IMR-90 (cell line): ENCODE measurements around the gene NLGN1. TPM values are rescaled to one million over a fixed set of nuclear protein-coding genes. Genes with fewer than 3 reads are reported as not detected.
A peak's percentile ranks its signal among the peaks of the same experiment; 100 is the strongest.

ENCODE experiments used
- ATAC-seq: fragments of 200-7000 bp; cut with Tn5 transposase; 2 replicates; pipeline ENCODE4 v1.9.1; 2020; ENCODE audit warnings: low read depth, mild to moderate bottlenecking, moderate library complexity
- BruUV-seq: library from RNA; stranded (reverse); fragments of 400-500 nt; replicated peaks from 2 replicates; lab custom pipeline; 2021; lab: Mats Ljungman, UMichigan
- CTCF ChIA-PET: fragments of 300-600 bp; formaldehyde crosslinking; extraction: SDS; loops from one replicate; lab custom pipeline; 2021; ENCODE audit warnings: antibody characterized with exemption; lab: Yijun Ruan, JAX
- POLR2A ChIA-PET: fragments of 300-600 bp; sonication (Branson Sonifier 250); formaldehyde crosslinking; loops from one replicate; lab custom pipeline; 2022; ENCODE audit warnings: antibody characterized with exemption; ENCODE audit not compliant: unreplicated experiment; lab: Charles Lee
- DNase-seq: peaks from one replicate; pipeline ENCODE4 v3.0.0; 2013
- H2AFZ ChIP-seq: replicated peaks from 2 replicates; pipeline ENCODE3; 2013; ENCODE audit warnings: low read length, mild to moderate bottlenecking; ENCODE audit not compliant: poor library complexity
- H2AK5ac ChIP-seq: 2 replicates; pipeline ENCODE4 v1.6.1; 2013; ENCODE audit warnings: low read depth, low read length, inconsistent platforms
- H2AK9ac ChIP-seq: replicated peaks from 2 replicates; pipeline ENCODE3; 2013; ENCODE audit warnings: mild to moderate bottlenecking, low read depth, low read length, moderate library complexity; ENCODE audit not compliant: poor library complexity
- H2BK120ac ChIP-seq: 2 replicates; pipeline ENCODE4 v1.6.1; 2013; ENCODE audit warnings: low read depth, low read length, inconsistent platforms
- H2BK15ac ChIP-seq: 3 replicates; pipeline ENCODE4 v1.6.1; 2013; ENCODE audit warnings: low read depth, low read length, inconsistent platforms
- H2BK20ac ChIP-seq: 2 replicates; pipeline ENCODE4 v1.6.1; 2013; ENCODE audit warnings: low read depth, mild to moderate bottlenecking, inconsistent platforms, low read length, moderate library complexity
- H2BK5ac ChIP-seq: 2 replicates; pipeline ENCODE4 v1.6.1; 2013; ENCODE audit warnings: mild to moderate bottlenecking, low read depth, low read length, inconsistent platforms; ENCODE audit not compliant: poor library complexity, severe bottlenecking
- H3K14ac ChIP-seq: replicated peaks from 2 replicates; pipeline ENCODE4 v1.6.1; 2013; ENCODE audit warnings: low read depth, low read length, inconsistent platforms
- H3K18ac ChIP-seq: 2 replicates; pipeline ENCODE4 v1.6.1; 2013; ENCODE audit warnings: low read depth, low read length, control low read depth
- H3K23ac ChIP-seq: 2 replicates; pipeline ENCODE4 v1.6.1; 2013; ENCODE audit warnings: low read depth, low read length, inconsistent platforms
- H3K27ac ChIP-seq: 2 replicates; pipeline ENCODE4 v1.5.1; 2013; ENCODE audit warnings: mild to moderate bottlenecking, control low read depth, low read length; ENCODE audit not compliant: insufficient read depth
- H3K27me3 ChIP-seq: 2 replicates; pipeline ENCODE4 v1.6.1; 2013; ENCODE audit warnings: low read length; ENCODE audit not compliant: control insufficient read depth, insufficient read depth
- H3K36me3 ChIP-seq: 2 replicates; pipeline ENCODE4 v1.6.1; 2013; ENCODE audit warnings: low read length, mixed read lengths; ENCODE audit not compliant: control insufficient read depth, insufficient read depth
- H3K4ac ChIP-seq: 2 replicates; pipeline ENCODE4 v1.6.1; 2013; ENCODE audit warnings: low read depth, low read length, inconsistent platforms
- H3K4me1 ChIP-seq: 2 replicates; pipeline ENCODE4 v1.6.1; 2013; ENCODE audit warnings: low read length, mixed read lengths; ENCODE audit not compliant: control insufficient read depth, insufficient read depth
- H3K4me2 ChIP-seq: 2 replicates; pipeline ENCODE4 v1.6.1; 2013; ENCODE audit warnings: low read depth, mild to moderate bottlenecking, control low read depth, low read length, moderate library complexity
- H3K4me3 ChIP-seq: 2 replicates; pipeline ENCODE4 v1.5.1; 2013; ENCODE audit warnings: low read depth, mild to moderate bottlenecking, control low read depth, low read length, moderate library complexity; ENCODE audit not compliant: insufficient read depth
- H3K56ac ChIP-seq: 2 replicates; pipeline ENCODE4 v1.6.1; 2013; ENCODE audit warnings: low read length, inconsistent platforms; ENCODE audit not compliant: insufficient read depth; ENCODE audit errors: extremely low read depth
- H3K79me1 ChIP-seq, 2 experiments: 2 replicates each; pipeline ENCODE4 v1.6.1; 2013; ENCODE audit warnings: low read length in 2 of 2, inconsistent platforms in 1 of 2, low read depth in 1 of 2
- H3K9ac ChIP-seq: 2 replicates; pipeline ENCODE4 v1.6.1; 2013; ENCODE audit warnings: low read depth, low read length, control low read depth
- H3K9me1 ChIP-seq: 2 replicates; pipeline ENCODE4 v1.6.1; 2013; ENCODE audit warnings: low read length, inconsistent platforms; ENCODE audit not compliant: insufficient read depth
- H3K9me3 ChIP-seq: 2 replicates; pipeline ENCODE4 v1.6.1; 2013; ENCODE audit warnings: low read length; ENCODE audit not compliant: control insufficient read depth, insufficient read depth
- H4K20me1 ChIP-seq: 2 replicates; pipeline ENCODE4 v1.6.1; 2013; ENCODE audit warnings: low read length, inconsistent platforms; ENCODE audit not compliant: insufficient read depth
- H4K5ac ChIP-seq: 2 replicates; pipeline ENCODE4 v1.6.1; 2013; ENCODE audit warnings: mild to moderate bottlenecking, low read depth, low read length, control low read depth
- H4K8ac ChIP-seq, 2 experiments: 2 replicates each; pipeline ENCODE4 v1.6.1; 2013; ENCODE audit warnings: low read depth in 2 of 2, low read length in 2 of 2, control low read depth in 1 of 2, inconsistent platforms in 1 of 2
- H4K91ac ChIP-seq: 2 replicates; pipeline ENCODE4 v1.6.1; 2013; ENCODE audit warnings: low read depth, low read length, inconsistent platforms; ENCODE audit not compliant: insufficient read depth
- BHLHE40 ChIP-seq: fragments of 150-350 bp; IDR thresholded peaks from 2 replicates; pipeline ENCODE4 v1.6.1; 2016; ENCODE audit warnings: mild to moderate bottlenecking, low read depth, low read length
- CEBPB ChIP-seq: IDR thresholded peaks from 2 replicates; pipeline ENCODE4 v1.6.1; 2012; ENCODE audit warnings: low read depth, low read length, improper control_type of control experiment
- CHD1 ChIP-seq: IDR thresholded peaks from 2 replicates; pipeline ENCODE4 v1.6.1; 2012; ENCODE audit warnings: low read depth, low read length, improper control_type of control experiment
- CTCF ChIP-seq: conservative IDR thresholded peaks from 2 replicates; pipeline ENCODE4 v1.5.1; 2012; ENCODE audit warnings: mild to moderate bottlenecking, low read depth, low read length, improper control_type of control experiment
- FOS ChIP-seq: fragments of 150-350 bp; IDR thresholded peaks from 2 replicates; pipeline ENCODE4 v1.6.1; 2016; ENCODE audit warnings: low read depth, low read length
- MAZ ChIP-seq: IDR thresholded peaks from 2 replicates; pipeline ENCODE4 v1.6.1; 2012; ENCODE audit warnings: low read depth, mild to moderate bottlenecking, low read length, improper control_type of control experiment, moderate library complexity, borderline replicate concordance
- MXI1 ChIP-seq: IDR thresholded peaks from 2 replicates; pipeline ENCODE4 v1.6.1; 2012; ENCODE audit warnings: low read depth, mild to moderate bottlenecking, low read length, moderate library complexity, borderline replicate concordance
- NFE2L2 ChIP-seq: fragments of 150-350 bp; IDR thresholded peaks from 2 replicates; pipeline ENCODE4 v1.6.1; 2016; ENCODE audit warnings: low read depth, mild to moderate bottlenecking, low read length
- RAD21 ChIP-seq: IDR thresholded peaks from 2 replicates; pipeline ENCODE4 v1.6.1; 2012; ENCODE audit warnings: low read length, improper control_type of control experiment
- RCOR1 ChIP-seq: IDR thresholded peaks from 2 replicates; pipeline ENCODE4 v1.6.1; 2012; ENCODE audit warnings: mild to moderate bottlenecking, low read length, improper control_type of control experiment; ENCODE audit not compliant: insufficient replicate concordance
- RFX5 ChIP-seq: IDR thresholded peaks from 2 replicates; pipeline ENCODE4 v1.8.0; 2012; ENCODE audit warnings: low read depth, mild to moderate bottlenecking, low read length, moderate library complexity
- SMC3 ChIP-seq: fragments of 150-350 bp; IDR thresholded peaks from 2 replicates; pipeline ENCODE4 v1.6.1; 2016; ENCODE audit warnings: low read depth, mild to moderate bottlenecking, antibody characterized with exemption, low read length, moderate library complexity
- dilution Hi-C: fragments of 300-500 bp; cut with HindIII; formaldehyde crosslinking; loops from one replicate; pipeline ENCODE4 v1.14.3; 2018; ENCODE audit warnings: low sequenced_read_pairs; ENCODE audit not compliant: unreplicated experiment
- in situ Hi-C: fragments of 300-500 bp; cut with MboI; formaldehyde crosslinking; loops from 3 replicates; pipeline ENCODE4 v1.14.3; 2019; ENCODE audit warnings: low sequenced_read_pairs, inconsistent platforms, mixed read lengths
- intact Hi-C: fragments of 100-400 bp; cut with micrococcal nuclease; formaldehyde crosslinking; loops from 2 replicates; pipeline ENCODE4 v1.10.0; 2022
- polyA plus RNA-seq, 3 experiments: library from polyadenylated mRNA; depleted of rRNA; stranded (reverse); fragments of >200 nt; gene quantifications; 2 replicates each; pipeline ENCODE4 v1.2.3, GENCODE V29; 2012; ENCODE audit warnings: low replicate concordance in 1 of 3
- total RNA-seq: library from RNA; depleted of rRNA; stranded (reverse); fragments of >200 nt; gene quantifications from 2 replicates; pipeline ENCODE4 v1.2.3, GENCODE V29; 2012
- TF ChIP-seq, protein P1 (sequence below): fragments of 150-350 bp; IDR thresholded peaks from 2 replicates; pipeline ENCODE4 v1.6.1; 2017; ENCODE audit warnings: mild to moderate bottlenecking, antibody characterized with exemption, low read length, low read depth
- TF ChIP-seq, protein P2 (sequence below): fragments of 150-350 bp; IDR thresholded peaks from 2 replicates; pipeline ENCODE4 v1.6.1; 2016; ENCODE audit warnings: low read depth, mild to moderate bottlenecking, low read length, moderate library complexity, borderline replicate concordance

Gene NLGN1
- total and polyA plus RNA-seq, 2 of the 4 experiments (the other 2 are of a cell fraction), result 1.8 to 12.5 TPM

DNA sequence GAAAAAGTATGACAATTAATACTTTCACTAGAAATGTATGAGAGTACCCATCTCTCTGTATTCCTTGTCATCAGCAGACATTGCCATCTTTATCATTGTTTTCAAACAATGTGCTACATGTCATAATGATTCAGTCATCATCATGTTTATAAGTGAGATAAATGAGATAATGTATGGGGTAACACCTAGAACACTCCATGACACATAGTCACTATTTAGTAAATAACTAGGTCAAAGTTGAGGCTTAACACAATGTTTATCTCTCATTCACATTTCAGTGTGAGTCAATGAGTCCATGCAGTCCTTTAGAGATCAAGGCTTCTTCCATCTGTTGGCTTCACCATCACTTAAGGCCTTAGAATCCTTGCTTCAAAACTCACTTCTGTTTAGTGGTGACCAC, 70.0 kb downstream of the NLGN1 start:
- Histone ChIP-seq H3K9ac (no peak overlapping the region), H3K27ac (no peak overlapping the region), H3K79me1 (no peaks in the 10 kb centered on the region), H4K20me1 (no peaks in the 10 kb centered on the region), H2BK5ac (no peak overlapping the region), H3K18ac (no peak overlapping the region), H2AK9ac (no peak overlapping the region), H3K36me3 (no peaks in the 10 kb centered on the region), H2AFZ (no peak overlapping the region), H4K5ac (no peak overlapping the region), H3K9me3 (no peaks in the 10 kb centered on the region), H2BK20ac (no peak overlapping the region), H4K8ac (no peak overlapping the region), H3K4ac (no peak overlapping the region), H3K14ac (no peak overlapping the region), H3K56ac (no peak overlapping the region), H2AK5ac (no peak overlapping the region), H2BK120ac (no peak overlapping the region), H3K27me3 (no peaks in the 10 kb centered on the region), H2BK15ac (no peak overlapping the region), H3K4me1 (no peaks in the 10 kb centered on the region), H3K4me3 (no peak overlapping the region), H3K4me2 (no peak overlapping the region), H3K9me1 (peaks cover 4% of the 10 kb centered on the region; the same call in 1 of the 2 replicates), H3K23ac (no peak overlapping the region), H4K91ac (no peak overlapping the region)
- BruUV-seq, result no TSS peak
- in situ Hi-C loops, result no loop called here
- ATAC-seq (no peak), DNase-seq (peak; percentile 1)
- intact Hi-C loops, result no loop called here
- ChIA-PET POLR2A (no interaction called here), CTCF (no interaction called here)
- no peak for TF ChIP-seq NFE2L2
- TF ChIP-seq, protein P1, sequence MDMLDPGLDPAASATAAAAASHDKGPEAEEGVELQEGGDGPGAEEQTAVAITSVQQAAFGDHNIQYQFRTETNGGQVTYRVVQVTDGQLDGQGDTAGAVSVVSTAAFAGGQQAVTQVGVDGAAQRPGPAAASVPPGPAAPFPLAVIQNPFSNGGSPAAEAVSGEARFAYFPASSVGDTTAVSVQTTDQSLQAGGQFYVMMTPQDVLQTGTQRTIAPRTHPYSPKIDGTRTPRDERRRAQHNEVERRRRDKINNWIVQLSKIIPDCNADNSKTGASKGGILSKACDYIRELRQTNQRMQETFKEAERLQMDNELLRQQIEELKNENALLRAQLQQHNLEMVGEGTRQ, result no peak
- TF ChIP-seq BHLHE40, result no peak
- no peak for TF ChIP-seq CHD1
- TF ChIP-seq MAZ, result no peak
- no peak for TF ChIP-seq RAD21
- TF ChIP-seq RFX5, result no peak
- no peak for TF ChIP-seq CEBPB
- TF ChIP-seq, protein P2, sequence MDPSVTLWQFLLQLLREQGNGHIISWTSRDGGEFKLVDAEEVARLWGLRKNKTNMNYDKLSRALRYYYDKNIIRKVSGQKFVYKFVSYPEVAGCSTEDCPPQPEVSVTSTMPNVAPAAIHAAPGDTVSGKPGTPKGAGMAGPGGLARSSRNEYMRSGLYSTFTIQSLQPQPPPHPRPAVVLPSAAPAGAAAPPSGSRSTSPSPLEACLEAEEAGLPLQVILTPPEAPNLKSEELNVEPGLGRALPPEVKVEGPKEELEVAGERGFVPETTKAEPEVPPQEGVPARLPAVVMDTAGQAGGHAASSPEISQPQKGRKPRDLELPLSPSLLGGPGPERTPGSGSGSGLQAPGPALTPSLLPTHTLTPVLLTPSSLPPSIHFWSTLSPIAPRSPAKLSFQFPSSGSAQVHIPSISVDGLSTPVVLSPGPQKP, result no peak
- TF ChIP-seq SMC3, result no peak
- TF ChIP-seq CTCF, result no peak
- no peak for TF ChIP-seq MXI1
- TF ChIP-seq RCOR1, result no peak
- no peak for TF ChIP-seq FOS
- dilution Hi-C loops, result no loop called here
